GM12874 (cell line): ENCODE results near the gene STARD10.

Experiments
- CTCF ChIP-seq: IDR thresholded peaks from 2 replicates; pipeline ENCODE4 v1.5.1; 2011; ENCODE audit warnings: low read depth, mild to moderate bottlenecking, control low read depth, low read length, moderate library complexity; ENCODE audit not compliant: insufficient read depth

The STARD10 gene

DNA sequence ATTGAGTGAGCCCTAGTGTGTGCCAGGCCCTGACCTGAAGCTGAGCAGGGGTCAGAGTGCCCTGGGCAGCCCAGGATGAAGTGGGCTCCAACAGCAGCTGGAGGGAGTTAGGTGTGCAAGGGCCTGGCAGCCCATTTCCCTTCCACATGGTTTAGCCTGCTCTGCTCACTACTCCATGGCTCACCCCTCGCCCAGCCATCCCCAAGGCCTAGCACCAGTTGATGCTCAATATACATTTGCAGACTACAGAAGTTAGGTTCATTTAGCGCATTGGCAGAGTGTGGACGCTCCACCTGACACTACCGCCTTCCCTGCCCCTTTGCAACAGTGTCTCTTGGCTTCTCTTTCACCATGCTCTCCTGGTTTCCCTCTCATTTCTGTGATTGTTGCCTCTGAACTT lies 24.1 kb upstream of the STARD10 start:
- no peak for TF ChIP-seq CTCF

DNA sequence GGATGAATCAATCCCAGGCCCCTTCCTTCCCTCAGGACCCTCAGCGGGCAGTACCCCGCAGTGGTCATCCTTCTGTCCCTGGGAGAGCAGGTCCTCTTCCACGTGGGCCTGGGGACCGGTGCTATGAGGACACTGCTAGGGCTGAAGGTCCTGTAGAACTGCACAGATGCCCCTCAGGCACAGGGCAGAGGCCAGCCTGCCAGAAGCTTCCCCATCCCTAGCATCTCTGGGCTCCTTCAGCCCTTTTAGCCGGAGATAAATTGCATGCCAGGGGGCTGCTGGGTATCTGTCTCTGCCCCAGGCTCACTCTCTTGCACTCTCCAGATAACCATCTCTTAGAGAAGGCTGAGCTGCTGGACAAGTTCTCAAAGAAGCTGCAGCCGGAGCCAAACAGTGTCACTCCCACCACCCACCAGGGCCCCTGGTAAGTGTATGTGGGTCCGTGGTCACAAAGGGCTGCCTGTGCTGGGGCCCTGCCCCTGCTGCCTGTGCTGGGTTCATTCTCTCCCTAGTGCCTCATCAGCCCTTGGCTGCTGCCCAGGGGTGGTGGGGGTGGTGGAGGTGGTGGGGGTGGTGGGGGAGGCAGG lies 22.6 kb upstream of the STARD10 start:
- TF ChIP-seq CTCF = no peak

DNA sequence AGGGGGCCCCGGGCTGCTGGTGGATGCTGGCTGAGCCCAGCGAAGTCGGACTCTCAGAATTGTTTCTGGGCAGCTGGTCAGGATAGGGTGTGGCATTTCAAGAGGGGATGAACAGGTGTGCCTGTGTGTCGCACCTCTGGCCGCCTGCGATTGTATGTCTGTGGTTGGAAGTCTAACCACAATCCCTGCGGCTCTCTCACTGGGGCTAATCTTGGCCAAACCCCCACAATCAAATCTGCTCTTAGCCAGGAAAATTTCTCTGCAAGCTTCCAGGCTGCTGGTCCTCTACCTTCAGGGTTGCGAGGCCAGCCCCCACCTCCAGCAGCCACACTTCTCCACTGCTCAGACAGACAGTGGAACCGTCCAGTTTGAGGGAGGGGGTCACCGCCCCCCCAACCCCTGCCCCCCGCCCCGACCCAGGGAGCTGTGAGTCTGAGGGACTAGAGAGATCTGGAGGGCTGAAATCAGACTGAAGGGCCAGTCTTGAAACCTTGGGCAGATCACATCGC lies 21.3 kb upstream of the STARD10 start:
- TF ChIP-seq CTCF = no peak

DNA sequence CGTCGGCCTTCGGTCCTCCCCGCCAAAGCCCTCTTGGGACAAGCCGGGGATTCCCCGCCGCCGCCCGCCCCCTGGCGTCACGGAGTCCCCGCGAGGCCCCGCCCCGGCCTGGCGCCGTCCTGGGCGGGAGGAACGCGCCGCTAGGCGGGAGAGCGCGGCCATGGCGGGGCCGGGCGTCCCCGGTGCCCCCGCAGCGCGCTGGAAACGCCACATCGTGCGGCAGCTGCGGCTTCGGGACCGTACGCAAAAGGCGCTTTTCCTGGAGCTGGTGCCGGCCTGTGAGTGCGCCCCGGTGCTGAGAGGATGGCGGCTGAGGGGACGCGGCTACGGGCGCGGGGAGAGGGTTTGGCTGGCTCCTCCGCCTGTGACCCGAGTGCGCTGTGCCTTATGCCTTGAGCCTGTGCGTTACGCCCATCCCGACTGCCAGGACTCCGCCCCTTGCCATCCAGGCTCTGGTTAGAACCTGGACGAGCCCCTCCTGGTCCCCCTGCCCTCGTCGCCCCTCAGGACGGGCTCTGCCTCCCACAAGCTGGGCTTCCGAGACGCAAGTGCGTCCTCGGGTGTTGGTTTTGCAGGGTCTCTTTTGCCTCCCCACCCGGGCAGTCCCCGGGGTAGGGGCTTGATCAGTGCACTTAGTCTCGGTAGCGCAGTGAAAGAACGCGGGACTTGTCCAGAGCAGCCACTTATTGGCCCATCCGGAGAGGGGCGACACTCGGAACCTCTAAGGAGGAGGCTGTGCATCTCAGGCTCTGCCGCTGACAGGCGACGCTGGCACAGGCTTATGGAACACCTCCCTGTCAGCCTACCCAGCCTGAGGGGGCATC lies 20.7 kb upstream of the STARD10 start, which contains the start of gene ATG16L2:
Gene ATG16L2 (plus strand): TSS at position 126 of the 824 bp plus-strand sequence. CDS start 35 bp downstream, at position 161.
- peak; percentile 22; the same call in 1 of the 2 replicates for TF ChIP-seq CTCF

GRCh38 chr11:72813740-72814285 lies 20.0 kb upstream of the STARD10 start:
- TF ChIP-seq CTCF = no peak

DNA sequence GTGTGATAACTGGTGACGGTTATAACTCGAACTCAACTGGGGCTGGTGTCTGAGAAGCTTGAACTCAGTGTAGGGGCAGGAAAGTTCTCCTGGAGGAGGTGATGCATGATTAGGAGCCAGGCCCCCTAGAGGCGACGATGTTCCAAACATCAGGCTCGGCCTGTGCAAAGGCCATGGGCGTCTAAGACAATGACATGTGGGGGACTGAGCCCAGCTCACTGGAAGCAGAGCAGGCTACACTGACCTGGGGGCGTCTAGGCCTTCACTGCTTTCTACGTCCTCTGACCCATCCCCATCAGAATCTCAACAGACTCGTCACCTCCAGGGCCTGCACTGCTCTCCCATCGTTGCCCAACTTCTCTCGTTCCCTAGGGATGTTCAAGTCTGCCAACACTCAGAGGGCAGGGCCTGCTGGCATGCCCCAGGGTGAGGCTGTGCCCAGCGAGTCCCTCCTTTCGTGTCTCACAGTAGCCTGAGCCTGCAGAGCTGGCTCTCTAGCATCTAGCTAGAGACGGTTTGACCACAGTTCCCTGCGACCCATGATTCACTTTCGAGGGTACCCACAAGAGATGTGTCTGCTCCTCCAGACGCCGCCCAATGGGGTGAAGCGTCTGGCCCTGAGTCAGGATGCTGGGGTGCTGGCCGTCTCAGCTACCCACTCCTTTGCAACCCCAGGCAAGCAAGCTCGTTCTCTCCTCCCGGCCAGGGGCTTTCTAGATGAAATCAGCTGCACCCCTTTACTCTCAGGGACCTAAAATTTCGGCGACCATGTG lies 19.3 kb upstream of the STARD10 start:
- TF ChIP-seq CTCF = peak; percentile 81

DNA sequence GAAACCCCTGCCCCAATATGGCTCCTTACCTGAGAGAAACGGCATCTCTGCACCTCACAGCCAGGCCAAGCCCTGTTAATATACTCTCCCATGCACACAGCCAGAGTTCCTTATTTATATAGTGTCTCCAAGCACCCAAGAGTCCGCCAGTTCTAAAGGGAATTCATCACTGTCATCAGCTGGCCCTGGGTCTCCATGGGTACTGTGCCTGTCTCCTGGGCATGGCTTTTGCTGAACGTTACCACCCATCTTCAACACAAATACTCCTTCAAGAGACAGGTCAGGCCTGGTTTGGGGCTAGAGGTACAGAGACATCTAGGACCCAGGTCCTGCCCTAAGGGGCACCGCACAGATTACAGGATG lies 18.7 kb upstream of the STARD10 start:
- no peak for TF ChIP-seq CTCF
